WTC11 (cell line): ENCODE measurements around the gene BCAS3. TPM values are rescaled to one million over a fixed set of nuclear protein-coding genes. Genes with fewer than 3 reads are reported as not detected.

Experiments used
- ATAC-seq: fragments of 200-7000 bp; cut with Tn5 transposase; 2 replicates; pipeline ENCODE4 v1.10.0; 2021; ENCODE audit warnings: mild to moderate bottlenecking, moderate library complexity
- CTCF ChIA-PET: fragments of 300-600 bp; sonication (Branson Sonifier 250); formaldehyde crosslinking; loops from one replicate; lab custom pipeline; 2021; ENCODE audit warnings: antibody characterized with exemption; lab: Charles Lee
- POLR2A ChIA-PET: fragments of 350-600 bp; sonication (Branson Sonifier 250); formaldehyde crosslinking; loops from one replicate; lab custom pipeline; 2021; ENCODE audit warnings: antibody characterized with exemption; lab: Charles Lee
- DNase-seq: peaks from one replicate; pipeline ENCODE4 v3.0.0; 2021; ENCODE audit warnings: low spot score
- H3K27ac Mint-ChIP-seq: 2 replicates; pipeline ENCODE4 v1.8.0; 2021; ENCODE audit warnings: mixed read lengths
- H3K27me3 Mint-ChIP-seq: 2 replicates; pipeline ENCODE4 v1.8.0; 2021; ENCODE audit warnings: low read depth, mild to moderate bottlenecking, moderate library complexity, mixed read lengths
- H3K36me3 Mint-ChIP-seq: 2 replicates; pipeline ENCODE4 v1.8.0; 2021; ENCODE audit warnings: mixed read lengths
- H3K4me1 Mint-ChIP-seq: 2 replicates; pipeline ENCODE4 v1.8.0; 2022; ENCODE audit warnings: mixed read lengths
- H3K4me3 Mint-ChIP-seq: 2 replicates; pipeline ENCODE4 v1.8.0; 2021; ENCODE audit warnings: mild to moderate bottlenecking, moderate library complexity, mixed read lengths
- H3K9me3 Mint-ChIP-seq: 2 replicates; pipeline ENCODE4 v1.8.0; 2021; ENCODE audit warnings: mixed read lengths
- FOXJ3 ChIP-seq: sonication (generic); formaldehyde crosslinking; IDR thresholded peaks from 2 replicates; pipeline ENCODE4 v1.9.0; 2021; ENCODE audit warnings: missing genetic modification reagents, mild to moderate bottlenecking, borderline replicate concordance
- FOXP1 ChIP-seq: sonication (generic); formaldehyde crosslinking; IDR thresholded peaks from 2 replicates; pipeline ENCODE4 v1.8.0; 2022; ENCODE audit warnings: missing genetic modification reagents, mild to moderate bottlenecking, moderate library complexity, borderline replicate concordance
- KAT7 ChIP-seq: sonication (generic); formaldehyde crosslinking; IDR thresholded peaks from 2 replicates; pipeline ENCODE4 v1.8.1; 2023; ENCODE audit warnings: missing genetic modification reagents, mild to moderate bottlenecking, borderline replicate concordance
- RELA ChIP-seq: sonication (generic); formaldehyde crosslinking; IDR thresholded peaks from 2 replicates; pipeline ENCODE4 v1.8.1; 2022; ENCODE audit warnings: missing genetic modification reagents, mild to moderate bottlenecking, borderline replicate concordance
- SMAD4 ChIP-seq: sonication (generic); formaldehyde crosslinking; IDR thresholded peaks from 2 replicates; pipeline ENCODE4 v1.8.0; 2022; ENCODE audit warnings: mild to moderate bottlenecking, missing genetic modification reagents
- TEAD1 ChIP-seq: sonication (generic); formaldehyde crosslinking; IDR thresholded peaks from 2 replicates; pipeline ENCODE4 v1.8.0; 2022; ENCODE audit warnings: mild to moderate bottlenecking, missing genetic modification reagents
- TEAD4 ChIP-seq: sonication (generic); formaldehyde crosslinking; IDR thresholded peaks from 2 replicates; pipeline ENCODE4 v1.8.0; 2022; ENCODE audit warnings: mild to moderate bottlenecking, missing genetic modification reagents
- ZBTB21 ChIP-seq: sonication (generic); formaldehyde crosslinking; IDR thresholded peaks from 2 replicates; pipeline ENCODE4 v1.8.1; 2023; ENCODE audit warnings: mild to moderate bottlenecking, missing genetic modification reagents, borderline replicate concordance
- ZNF219 ChIP-seq: sonication (generic); formaldehyde crosslinking; IDR thresholded peaks from 2 replicates; pipeline ENCODE4 v1.8.0; 2023; ENCODE audit warnings: missing genetic modification reagents, mild to moderate bottlenecking, borderline replicate concordance
- total RNA-seq: library from RNA; stranded (reverse); gene quantifications from 3 replicates; pipeline ENCODE4 v1.2.3, GENCODE V29; 2021
- TF ChIP-seq, protein P1 (sequence below): fragments of 200-600 bp; IDR thresholded peaks from 2 replicates; pipeline ENCODE4 v1.8.0; 2022; ENCODE audit warnings: antibody characterized with exemption
- TF ChIP-seq, protein P2 (sequence below): sonication (generic); formaldehyde crosslinking; IDR thresholded peaks from 2 replicates; pipeline ENCODE4 v1.8.0; 2022; ENCODE audit warnings: mild to moderate bottlenecking, missing genetic modification reagents
- TF ChIP-seq, protein P3 (sequence below): sonication (generic); formaldehyde crosslinking; IDR thresholded peaks from 2 replicates; pipeline ENCODE4 v1.8.0; 2022; ENCODE audit warnings: mild to moderate bottlenecking, missing genetic modification reagents
- TF ChIP-seq, protein P4 (sequence below): sonication (generic); formaldehyde crosslinking; IDR thresholded peaks from 2 replicates; pipeline ENCODE4 v1.8.1; 2023; ENCODE audit warnings: mild to moderate bottlenecking, missing genetic modification reagents
- TF ChIP-seq, protein P5 (sequence below): sonication (generic); formaldehyde crosslinking; IDR thresholded peaks from 2 replicates; pipeline ENCODE4 v1.8.0; 2023; ENCODE audit warnings: missing genetic modification reagents, mild to moderate bottlenecking, borderline replicate concordance
- TF ChIP-seq, protein P6 (sequence below): fragments of 250-450 bp; sonication (Bioruptor Pico); IDR thresholded peaks from 2 replicates; pipeline ENCODE4 v1.9.0; 2021; ENCODE audit warnings: mild to moderate bottlenecking
- TF ChIP-seq, protein P7 (sequence below): sonication (generic); formaldehyde crosslinking; IDR thresholded peaks from 2 replicates; pipeline ENCODE4 v1.8.1; 2022; ENCODE audit warnings: mild to moderate bottlenecking, missing genetic modification reagents, moderate library complexity, borderline replicate concordance

Gene BCAS3
- total RNA-seq, 1 experiment from 2014 or later: 15.5 TPM

DNA sequence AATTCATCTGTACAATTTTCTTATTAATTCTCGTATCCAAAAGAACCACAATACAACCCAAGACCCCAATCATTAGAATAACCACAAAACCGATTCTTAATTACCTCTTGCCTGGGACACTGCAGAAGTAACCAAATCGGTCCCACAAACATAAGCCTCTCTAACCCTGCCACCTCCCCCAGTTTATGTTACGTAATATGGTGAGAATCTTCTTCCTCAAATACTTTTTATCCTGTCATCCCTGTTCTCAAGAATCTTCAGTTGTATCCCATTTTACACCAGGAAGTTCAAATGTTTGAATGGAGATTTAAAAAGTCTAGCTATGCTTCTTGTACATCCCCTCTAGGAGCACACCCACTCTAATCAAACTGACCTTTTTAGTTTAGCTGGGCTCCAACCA lies 452.7 kb downstream of the BCAS3 start:
- DNase-seq (no peak), ATAC-seq (no peak)
- Mint-ChIP-seq H3K27me3 (no peaks in the 10 kb centered on the region), H3K4me3 (no peak overlapping the region), H3K9me3 (no peaks in the 10 kb centered on the region), H3K27ac (no peak overlapping the region), H3K36me3 (no peaks in the 10 kb centered on the region), H3K4me1 (no peaks in the 10 kb centered on the region)
- CTCF ChIA-PET: no interaction called here
- POLR2A ChIA-PET: no interaction called here
- TF ChIP-seq FOXP1 (CRISPR knock-in tag): no peak
- TF ChIP-seq, protein P1, sequence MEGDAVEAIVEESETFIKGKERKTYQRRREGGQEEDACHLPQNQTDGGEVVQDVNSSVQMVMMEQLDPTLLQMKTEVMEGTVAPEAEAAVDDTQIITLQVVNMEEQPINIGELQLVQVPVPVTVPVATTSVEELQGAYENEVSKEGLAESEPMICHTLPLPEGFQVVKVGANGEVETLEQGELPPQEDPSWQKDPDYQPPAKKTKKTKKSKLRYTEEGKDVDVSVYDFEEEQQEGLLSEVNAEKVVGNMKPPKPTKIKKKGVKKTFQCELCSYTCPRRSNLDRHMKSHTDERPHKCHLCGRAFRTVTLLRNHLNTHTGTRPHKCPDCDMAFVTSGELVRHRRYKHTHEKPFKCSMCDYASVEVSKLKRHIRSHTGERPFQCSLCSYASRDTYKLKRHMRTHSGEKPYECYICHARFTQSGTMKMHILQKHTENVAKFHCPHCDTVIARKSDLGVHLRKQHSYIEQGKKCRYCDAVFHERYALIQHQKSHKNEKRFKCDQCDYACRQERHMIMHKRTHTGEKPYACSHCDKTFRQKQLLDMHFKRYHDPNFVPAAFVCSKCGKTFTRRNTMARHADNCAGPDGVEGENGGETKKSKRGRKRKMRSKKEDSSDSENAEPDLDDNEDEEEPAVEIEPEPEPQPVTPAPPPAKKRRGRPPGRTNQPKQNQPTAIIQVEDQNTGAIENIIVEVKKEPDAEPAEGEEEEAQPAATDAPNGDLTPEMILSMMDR: no peak
- no peak for TF ChIP-seq ZNF219 (CRISPR knock-in tag)
- TF ChIP-seq, protein P2, sequence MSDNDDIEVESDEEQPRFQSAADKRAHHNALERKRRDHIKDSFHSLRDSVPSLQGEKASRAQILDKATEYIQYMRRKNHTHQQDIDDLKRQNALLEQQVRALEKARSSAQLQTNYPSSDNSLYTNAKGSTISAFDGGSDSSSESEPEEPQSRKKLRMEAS (CRISPR knock-in tag): no peak
- no peak for TF ChIP-seq SMAD4 (CRISPR knock-in tag)
- TF ChIP-seq, protein P3, sequence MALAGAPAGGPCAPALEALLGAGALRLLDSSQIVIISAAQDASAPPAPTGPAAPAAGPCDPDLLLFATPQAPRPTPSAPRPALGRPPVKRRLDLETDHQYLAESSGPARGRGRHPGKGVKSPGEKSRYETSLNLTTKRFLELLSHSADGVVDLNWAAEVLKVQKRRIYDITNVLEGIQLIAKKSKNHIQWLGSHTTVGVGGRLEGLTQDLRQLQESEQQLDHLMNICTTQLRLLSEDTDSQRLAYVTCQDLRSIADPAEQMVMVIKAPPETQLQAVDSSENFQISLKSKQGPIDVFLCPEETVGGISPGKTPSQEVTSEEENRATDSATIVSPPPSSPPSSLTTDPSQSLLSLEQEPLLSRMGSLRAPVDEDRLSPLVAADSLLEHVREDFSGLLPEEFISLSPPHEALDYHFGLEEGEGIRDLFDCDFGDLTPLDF (CRISPR knock-in tag): no peak
- TF ChIP-seq, protein P4, sequence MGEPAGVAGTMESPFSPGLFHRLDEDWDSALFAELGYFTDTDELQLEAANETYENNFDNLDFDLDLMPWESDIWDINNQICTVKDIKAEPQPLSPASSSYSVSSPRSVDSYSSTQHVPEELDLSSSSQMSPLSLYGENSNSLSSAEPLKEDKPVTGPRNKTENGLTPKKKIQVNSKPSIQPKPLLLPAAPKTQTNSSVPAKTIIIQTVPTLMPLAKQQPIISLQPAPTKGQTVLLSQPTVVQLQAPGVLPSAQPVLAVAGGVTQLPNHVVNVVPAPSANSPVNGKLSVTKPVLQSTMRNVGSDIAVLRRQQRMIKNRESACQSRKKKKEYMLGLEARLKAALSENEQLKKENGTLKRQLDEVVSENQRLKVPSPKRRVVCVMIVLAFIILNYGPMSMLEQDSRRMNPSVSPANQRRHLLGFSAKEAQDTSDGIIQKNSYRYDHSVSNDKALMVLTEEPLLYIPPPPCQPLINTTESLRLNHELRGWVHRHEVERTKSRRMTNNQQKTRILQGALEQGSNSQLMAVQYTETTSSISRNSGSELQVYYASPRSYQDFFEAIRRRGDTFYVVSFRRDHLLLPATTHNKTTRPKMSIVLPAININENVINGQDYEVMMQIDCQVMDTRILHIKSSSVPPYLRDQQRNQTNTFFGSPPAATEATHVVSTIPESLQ (CRISPR knock-in tag): no peak
- TF ChIP-seq, protein P5, sequence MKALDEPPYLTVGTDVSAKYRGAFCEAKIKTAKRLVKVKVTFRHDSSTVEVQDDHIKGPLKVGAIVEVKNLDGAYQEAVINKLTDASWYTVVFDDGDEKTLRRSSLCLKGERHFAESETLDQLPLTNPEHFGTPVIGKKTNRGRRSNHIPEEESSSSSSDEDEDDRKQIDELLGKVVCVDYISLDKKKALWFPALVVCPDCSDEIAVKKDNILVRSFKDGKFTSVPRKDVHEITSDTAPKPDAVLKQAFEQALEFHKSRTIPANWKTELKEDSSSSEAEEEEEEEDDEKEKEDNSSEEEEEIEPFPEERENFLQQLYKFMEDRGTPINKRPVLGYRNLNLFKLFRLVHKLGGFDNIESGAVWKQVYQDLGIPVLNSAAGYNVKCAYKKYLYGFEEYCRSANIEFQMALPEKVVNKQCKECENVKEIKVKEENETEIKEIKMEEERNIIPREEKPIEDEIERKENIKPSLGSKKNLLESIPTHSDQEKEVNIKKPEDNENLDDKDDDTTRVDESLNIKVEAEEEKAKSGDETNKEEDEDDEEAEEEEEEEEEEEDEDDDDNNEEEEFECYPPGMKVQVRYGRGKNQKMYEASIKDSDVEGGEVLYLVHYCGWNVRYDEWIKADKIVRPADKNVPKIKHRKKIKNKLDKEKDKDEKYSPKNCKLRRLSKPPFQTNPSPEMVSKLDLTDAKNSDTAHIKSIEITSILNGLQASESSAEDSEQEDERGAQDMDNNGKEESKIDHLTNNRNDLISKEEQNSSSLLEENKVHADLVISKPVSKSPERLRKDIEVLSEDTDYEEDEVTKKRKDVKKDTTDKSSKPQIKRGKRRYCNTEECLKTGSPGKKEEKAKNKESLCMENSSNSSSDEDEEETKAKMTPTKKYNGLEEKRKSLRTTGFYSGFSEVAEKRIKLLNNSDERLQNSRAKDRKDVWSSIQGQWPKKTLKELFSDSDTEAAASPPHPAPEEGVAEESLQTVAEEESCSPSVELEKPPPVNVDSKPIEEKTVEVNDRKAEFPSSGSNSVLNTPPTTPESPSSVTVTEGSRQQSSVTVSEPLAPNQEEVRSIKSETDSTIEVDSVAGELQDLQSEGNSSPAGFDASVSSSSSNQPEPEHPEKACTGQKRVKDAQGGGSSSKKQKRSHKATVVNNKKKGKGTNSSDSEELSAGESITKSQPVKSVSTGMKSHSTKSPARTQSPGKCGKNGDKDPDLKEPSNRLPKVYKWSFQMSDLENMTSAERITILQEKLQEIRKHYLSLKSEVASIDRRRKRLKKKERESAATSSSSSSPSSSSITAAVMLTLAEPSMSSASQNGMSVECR (CRISPR knock-in tag): no peak
- TF ChIP-seq, protein P6, sequence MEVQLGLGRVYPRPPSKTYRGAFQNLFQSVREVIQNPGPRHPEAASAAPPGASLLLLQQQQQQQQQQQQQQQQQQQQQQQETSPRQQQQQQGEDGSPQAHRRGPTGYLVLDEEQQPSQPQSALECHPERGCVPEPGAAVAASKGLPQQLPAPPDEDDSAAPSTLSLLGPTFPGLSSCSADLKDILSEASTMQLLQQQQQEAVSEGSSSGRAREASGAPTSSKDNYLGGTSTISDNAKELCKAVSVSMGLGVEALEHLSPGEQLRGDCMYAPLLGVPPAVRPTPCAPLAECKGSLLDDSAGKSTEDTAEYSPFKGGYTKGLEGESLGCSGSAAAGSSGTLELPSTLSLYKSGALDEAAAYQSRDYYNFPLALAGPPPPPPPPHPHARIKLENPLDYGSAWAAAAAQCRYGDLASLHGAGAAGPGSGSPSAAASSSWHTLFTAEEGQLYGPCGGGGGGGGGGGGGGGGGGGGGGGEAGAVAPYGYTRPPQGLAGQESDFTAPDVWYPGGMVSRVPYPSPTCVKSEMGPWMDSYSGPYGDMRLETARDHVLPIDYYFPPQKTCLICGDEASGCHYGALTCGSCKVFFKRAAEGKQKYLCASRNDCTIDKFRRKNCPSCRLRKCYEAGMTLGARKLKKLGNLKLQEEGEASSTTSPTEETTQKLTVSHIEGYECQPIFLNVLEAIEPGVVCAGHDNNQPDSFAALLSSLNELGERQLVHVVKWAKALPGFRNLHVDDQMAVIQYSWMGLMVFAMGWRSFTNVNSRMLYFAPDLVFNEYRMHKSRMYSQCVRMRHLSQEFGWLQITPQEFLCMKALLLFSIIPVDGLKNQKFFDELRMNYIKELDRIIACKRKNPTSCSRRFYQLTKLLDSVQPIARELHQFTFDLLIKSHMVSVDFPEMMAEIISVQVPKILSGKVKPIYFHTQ (CRISPR knock-in tag): no peak

DNA sequence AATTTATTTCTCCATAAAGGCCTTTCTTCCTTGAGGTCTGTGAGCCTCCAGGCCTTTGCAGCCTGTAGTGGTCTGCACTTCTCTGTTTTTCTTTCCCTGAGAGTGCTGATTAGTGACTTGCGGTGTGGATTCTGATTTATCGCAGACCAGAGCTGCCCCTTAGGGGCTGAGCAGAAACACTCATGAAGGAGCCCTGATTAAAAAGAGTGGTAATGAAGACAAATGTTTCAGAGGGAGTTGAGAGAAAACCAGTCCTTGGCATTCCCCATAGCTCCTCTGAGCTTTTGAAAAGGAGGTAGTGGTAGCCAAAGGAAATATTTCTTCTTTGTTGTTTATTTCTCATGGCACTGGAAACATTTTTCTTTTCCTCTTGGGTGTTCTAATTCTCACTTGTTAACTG lies 453.9 kb downstream of the BCAS3 start:
- no peak for ATAC-seq
- POLR2A ChIA-PET: no interaction called here
- Mint-ChIP-seq H3K36me3 (no peaks in the 10 kb centered on the region), H3K27ac (no peak overlapping the region; the same call in 1 of the 2 replicates), H3K4me3 (no peak overlapping the region), H3K4me1 (no peaks in the 10 kb centered on the region), H3K27me3 (no peaks in the 10 kb centered on the region)
- CTCF ChIA-PET: no interaction called here
- no peak for TF ChIP-seq KAT7 (CRISPR knock-in tag)
- TF ChIP-seq, protein P7, sequence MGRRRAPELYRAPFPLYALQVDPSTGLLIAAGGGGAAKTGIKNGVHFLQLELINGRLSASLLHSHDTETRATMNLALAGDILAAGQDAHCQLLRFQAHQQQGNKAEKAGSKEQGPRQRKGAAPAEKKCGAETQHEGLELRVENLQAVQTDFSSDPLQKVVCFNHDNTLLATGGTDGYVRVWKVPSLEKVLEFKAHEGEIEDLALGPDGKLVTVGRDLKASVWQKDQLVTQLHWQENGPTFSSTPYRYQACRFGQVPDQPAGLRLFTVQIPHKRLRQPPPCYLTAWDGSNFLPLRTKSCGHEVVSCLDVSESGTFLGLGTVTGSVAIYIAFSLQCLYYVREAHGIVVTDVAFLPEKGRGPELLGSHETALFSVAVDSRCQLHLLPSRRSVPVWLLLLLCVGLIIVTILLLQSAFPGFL (CRISPR knock-in tag): no peak
- no peak for TF ChIP-seq TEAD4 (CRISPR knock-in tag)
- TF ChIP-seq, protein P6 (CRISPR knock-in tag): no peak
- TF ChIP-seq TEAD1 (CRISPR knock-in tag): no peak
- no peak for TF ChIP-seq RELA
- TF ChIP-seq ZBTB21 (CRISPR knock-in tag): no peak
- TF ChIP-seq FOXJ3 (CRISPR knock-in tag): no peak
- TF ChIP-seq, all 79 proteins: peak for 0
- DNase-seq: no peak
- no peaks in the 10 kb centered on the region for H3K9me3 Mint-ChIP-seq
